Gastroesophageal sphincter (tissue), 3 donors: ENCODE results near the gene SH2D5.

Experiments
- EP300 ChIP-seq: sonication (generic); formaldehyde crosslinking; IDR thresholded peaks from one replicate; pipeline ENCODE4 v1.6.1; 2017; ENCODE audit warnings: antibody characterized with exemption, mild to moderate bottlenecking
- POLR2A ChIP-seq, 2 donors: fragments of 450-650 bp; IDR thresholded peaks; one replicate each; pipeline ENCODE4 v1.6.1; 2017; ENCODE audit warnings: antibody characterized with exemption in 2 of 2, mild to moderate bottlenecking in 2 of 2, moderate library complexity in 1 of 2
- POLR2AphosphoS5 ChIP-seq: sonication (generic); formaldehyde crosslinking; IDR thresholded peaks from one replicate; pipeline ENCODE4 v1.6.1; 2017; ENCODE audit warnings: antibody characterized with exemption
- TF ChIP-seq, protein P1 (sequence below), 4 experiments: fragments of 200-600 bp in 2 of 4; fragments of 450-650 bp in 2 of 4; sonication (generic) in 1 of 4; IDR thresholded peaks; one replicate each; pipeline ENCODE4 v1.5.1; 2017 to 2019; ENCODE audit warnings: antibody characterized with exemption in 4 of 4, mild to moderate bottlenecking in 2 of 4, moderate library complexity in 2 of 4

DNA sequence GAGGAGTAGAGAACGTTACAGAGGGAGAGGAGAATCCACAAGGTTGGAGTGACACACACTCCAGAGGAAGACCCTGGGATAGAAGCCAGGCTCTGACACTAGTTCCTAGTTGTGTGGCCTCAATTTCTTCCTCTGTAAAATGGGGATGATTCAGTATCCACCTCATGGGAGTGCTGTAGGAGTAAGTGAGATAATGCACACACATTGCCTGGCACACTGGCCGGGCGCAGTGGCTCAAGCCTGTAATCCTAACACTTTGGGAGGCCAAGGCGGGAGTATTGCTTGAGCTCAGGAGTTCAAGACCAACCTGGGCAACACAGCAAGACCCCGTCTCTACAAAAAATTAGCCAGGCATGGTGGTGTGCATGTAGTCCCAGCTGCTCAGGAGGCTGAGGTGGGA lies 23.6 kb downstream of the SH2D5 start:
- TF ChIP-seq POLR2A (IDR thresholded peaks at IDR 0.05) (no peak), EP300 (no peak), POLR2AphosphoS5 (no peak)
- TF ChIP-seq, protein P1, sequence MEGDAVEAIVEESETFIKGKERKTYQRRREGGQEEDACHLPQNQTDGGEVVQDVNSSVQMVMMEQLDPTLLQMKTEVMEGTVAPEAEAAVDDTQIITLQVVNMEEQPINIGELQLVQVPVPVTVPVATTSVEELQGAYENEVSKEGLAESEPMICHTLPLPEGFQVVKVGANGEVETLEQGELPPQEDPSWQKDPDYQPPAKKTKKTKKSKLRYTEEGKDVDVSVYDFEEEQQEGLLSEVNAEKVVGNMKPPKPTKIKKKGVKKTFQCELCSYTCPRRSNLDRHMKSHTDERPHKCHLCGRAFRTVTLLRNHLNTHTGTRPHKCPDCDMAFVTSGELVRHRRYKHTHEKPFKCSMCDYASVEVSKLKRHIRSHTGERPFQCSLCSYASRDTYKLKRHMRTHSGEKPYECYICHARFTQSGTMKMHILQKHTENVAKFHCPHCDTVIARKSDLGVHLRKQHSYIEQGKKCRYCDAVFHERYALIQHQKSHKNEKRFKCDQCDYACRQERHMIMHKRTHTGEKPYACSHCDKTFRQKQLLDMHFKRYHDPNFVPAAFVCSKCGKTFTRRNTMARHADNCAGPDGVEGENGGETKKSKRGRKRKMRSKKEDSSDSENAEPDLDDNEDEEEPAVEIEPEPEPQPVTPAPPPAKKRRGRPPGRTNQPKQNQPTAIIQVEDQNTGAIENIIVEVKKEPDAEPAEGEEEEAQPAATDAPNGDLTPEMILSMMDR (IDR thresholded peaks at IDR 0.05), result no peak
